Heart left ventricle (tissue), 16 donors: Measurements from ENCODE around the gene SHISAL2A. TPM values are rescaled to one million over a fixed set of nuclear protein-coding genes. Genes with fewer than 3 reads are reported as not detected.

ENCODE experiments used
- ATAC-seq, 4 donors: fragments of 200-7000 bp; cut with Tn5 transposase; one replicate each; pipeline ENCODE4 v1.9.1; 2020 to 2022; ENCODE audit warnings: moderate library complexity in 4 of 4, mild to moderate bottlenecking in 3 of 4, moderate number of reproducible peaks in 1 of 4
- DNase-seq, 5 donors: peaks; one replicate each; pipeline ENCODE4 v3.0.0-alpha.2; 2020
- H3K27ac ChIP-seq, 12 donors: fragments of 200-600 bp; sonication (generic) in 4 of 12; one replicate each; pipeline versions ENCODE4 v1.5.0 to v1.8.0; 2016 to 2022; ENCODE audit warnings: mild to moderate bottlenecking in 2 of 12
- H3K27me3 ChIP-seq, 9 donors: fragments of 200-600 bp; sonication (generic) in 2 of 9; one replicate each; pipeline versions ENCODE4 v1.5.1 to v1.8.0; 2016 to 2022; ENCODE audit warnings: mild to moderate bottlenecking in 3 of 9
- H3K36me3 ChIP-seq, 9 donors: fragments of 200-600 bp; sonication (generic) in 2 of 9; one replicate each; pipeline versions ENCODE4 v1.5.0 to v1.8.0; 2018 to 2022; ENCODE audit warnings: mild to moderate bottlenecking in 2 of 9
- H3K4me1 ChIP-seq, 12 donors: fragments of 200-600 bp; sonication (generic) in 4 of 12; one replicate each; pipeline versions ENCODE4 v1.5.0 to v1.8.0; 2016 to 2022; ENCODE audit warnings: mild to moderate bottlenecking in 3 of 12
- H3K4me3 ChIP-seq, 12 donors: fragments of 200-600 bp; sonication (generic) in 4 of 12; one replicate each; pipeline versions ENCODE4 v1.5.0 to v1.8.0; 2017 to 2022; ENCODE audit warnings: mild to moderate bottlenecking in 9 of 12, moderate library complexity in 4 of 12
- H3K9me3 ChIP-seq, 12 donors: fragments of 200-600 bp; sonication (generic) in 4 of 12; one replicate each; pipeline versions ENCODE4 v1.5.0 to v1.8.0; 2016 to 2022; ENCODE audit warnings: mild to moderate bottlenecking in 1 of 12
- CTCF ChIP-seq, 12 donors: fragments of 200-600 bp; sonication (generic) in 4 of 12; IDR thresholded peaks; one replicate each; pipeline versions ENCODE4 v1.5.0 to v1.8.0; 2018 to 2022; ENCODE audit warnings: antibody characterized with exemption in 12 of 12, mild to moderate bottlenecking in 5 of 12
- POLR2A ChIP-seq, 2 donors: fragments of 450-650 bp; IDR thresholded peaks; one replicate each; pipeline ENCODE4 v1.6.1; 2017; ENCODE audit warnings: antibody characterized with exemption in 2 of 2, mild to moderate bottlenecking in 2 of 2, moderate library complexity in 2 of 2
- WGBS, 4 donors: extraction: QIAGEN DNeasy Blood & Tissue Kit in 2 of 4; methylation state at CpG; one replicate each; pipeline versions ENCODE4 v1.1.5 to v1.1.7; 2013 to 2018; 5-methylcytosine and 5-hydroxymethylcytosine counted together
- intact Hi-C, 10 donors: fragments of 100-400 bp; cut with DNase I; formaldehyde crosslinking; loops; one replicate each; pipeline versions ENCODE4 v1.11.1 to v1.14.2; 2022
- polyA plus RNA-seq, 2 donors: library from polyadenylated mRNA; stranded (reverse); fragments of 200-250 nt; gene quantifications; one replicate each; pipeline ENCODE4 v1.2.3, GENCODE V29; 2013
- total RNA-seq, 9 donors: library from RNA; depleted of rRNA in 2 of 9; stranded (reverse); fragments of >200 nt in 2 of 9; fragmentation: NEBNext Ultra II Directional in 3 of 9; extraction: Animal tissue kit (Norgen Biotek cat#: 25700) in 3 of 9; gene quantifications; one replicate each; pipeline versions ENCODE4 v1.1.0 to v1.2.4, GENCODE V29; 2016 to 2023
- donor health status: ischemic (EF 13 %, LVEDD 7.1; RV severe dilation, severe dysfunction).
- donor health status: healthy with polysubstance abuse.
- donor health status: DM: no; HTN: yes; CAD: no.
- donor health status: DM: no; HTN: no; CAD: no.
- donor health status: ischemic (EF 25% LVEDD 6.9; RV normal size, moderate dysfunction).
- donor health status: ischemic (EF 25% LVEDD 5.7; RV mildly dilated, moderate dysfunction).
- donor health status: healthy.
- donor health status: DM: yes; HTN: yes; CAD: no.
- donor health status: ischemic (EF 35%, LVEDD 5.7; RV mildly dilated, moderate dysfunction).
- donor health status: nonischemic (EF 11% LVEDD 7.7; RV severe dilation, severe dysfunction).
- donor health status: DM: yes; HTN: yes; CAD: no.
- donor health status: PGD.
- donor health status: ischemic (EF 29% LVEDD 5.4; RV normal size, mild dysfunction).
- donor health status: nonischemic (EF 23%, LVEDD 6.1; RV moderate dilation, normal function).

The SHISAL2A gene
- total and polyA plus RNA-seq, 11 donors, result 0.08 to 0.64 TPM; not detected in 9

GRCh38 chr1:52660807-52661206 lies 27.8 kb downstream of the SHISAL2A start:
- H3K9me3 ChIP-seq, result no peaks in the 10 kb centered on the region
- WGBS, 4 donors, result 53 to 75% (median 56%) methylated on average over 3 of the region's 3 CpGs
- no peak for ATAC-seq

GRCh38 chr1:52662645-52663313 lies 29.8 kb downstream of the SHISAL2A start:
- Histone ChIP-seq H3K27me3 (no peaks in the 10 kb centered on the region), H3K9me3 (no peaks in the 10 kb centered on the region), H3K36me3 (no peaks in the 10 kb centered on the region), H3K4me3 (no peak overlapping the region), H3K4me1 (no peaks in the 10 kb centered on the region), H3K27ac (no peak overlapping the region)
- 38 to 50% (median 49%) methylated on average over 13 of the region's 13 CpGs for WGBS, 4 donors
- intact Hi-C loops, result no loop called here
- DNase-seq (no peak), ATAC-seq (no peak)
- no peak for TF ChIP-seq CTCF (IDR thresholded peaks at IDR 0.05)
- no peak for TF ChIP-seq POLR2A (IDR thresholded peaks at IDR 0.05)

More at GRCh38 chr1:52660807-52661206, 27.8 kb downstream of the SHISAL2A start:
- H3K4me3 ChIP-seq, result no peak overlapping the region
- intact Hi-C loops, result no loop called here
- H3K36me3 ChIP-seq, result no peaks in the 10 kb centered on the region
- TF ChIP-seq CTCF (IDR thresholded peaks at IDR 0.05), result no peak
- no peak for TF ChIP-seq POLR2A (IDR thresholded peaks at IDR 0.05)
- H3K4me1 ChIP-seq, result no peaks in the 10 kb centered on the region
- no peak overlapping the region for H3K27ac ChIP-seq
- no peaks in the 10 kb centered on the region for H3K27me3 ChIP-seq
- DNase-seq, result no peak

DNA sequence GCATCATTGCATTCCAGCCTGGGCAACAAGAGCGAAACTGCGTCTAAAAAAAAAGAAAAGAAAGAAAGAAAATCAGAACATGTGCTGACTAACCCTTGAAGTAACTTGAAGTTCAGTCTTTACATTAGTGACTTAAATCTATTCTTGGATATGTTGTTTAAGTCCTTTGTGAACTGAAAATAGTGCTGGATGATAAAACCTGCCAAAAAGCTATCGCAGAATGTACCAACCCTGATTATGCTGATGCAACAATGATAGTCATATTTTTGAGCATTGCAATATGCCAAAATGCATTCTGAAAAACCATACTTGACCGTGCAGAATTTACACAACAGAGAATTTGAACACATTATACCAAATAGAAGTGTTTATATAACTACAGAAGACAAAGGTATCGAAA lies 30.7 kb downstream of the SHISAL2A start:
- whole genome bisulfite sequencing, 4 donors, result 91 to 93% (median 92%) methylated on average over 5 of the region's 5 CpGs
- Histone ChIP-seq H3K36me3 (no peaks in the 10 kb centered on the region), H3K4me1 (no peaks in the 10 kb centered on the region), H3K4me3 (no peak overlapping the region), H3K27me3 (no peaks in the 10 kb centered on the region), H3K9me3 (no peaks in the 10 kb centered on the region), H3K27ac (no peak overlapping the region)
- TF ChIP-seq POLR2A (IDR thresholded peaks at IDR 0.05) (no peak), CTCF (IDR thresholded peaks at IDR 0.05) (no peak)
- no peak for DNase-seq
- no peak for ATAC-seq
- intact Hi-C loops, result no loop called here

DNA sequence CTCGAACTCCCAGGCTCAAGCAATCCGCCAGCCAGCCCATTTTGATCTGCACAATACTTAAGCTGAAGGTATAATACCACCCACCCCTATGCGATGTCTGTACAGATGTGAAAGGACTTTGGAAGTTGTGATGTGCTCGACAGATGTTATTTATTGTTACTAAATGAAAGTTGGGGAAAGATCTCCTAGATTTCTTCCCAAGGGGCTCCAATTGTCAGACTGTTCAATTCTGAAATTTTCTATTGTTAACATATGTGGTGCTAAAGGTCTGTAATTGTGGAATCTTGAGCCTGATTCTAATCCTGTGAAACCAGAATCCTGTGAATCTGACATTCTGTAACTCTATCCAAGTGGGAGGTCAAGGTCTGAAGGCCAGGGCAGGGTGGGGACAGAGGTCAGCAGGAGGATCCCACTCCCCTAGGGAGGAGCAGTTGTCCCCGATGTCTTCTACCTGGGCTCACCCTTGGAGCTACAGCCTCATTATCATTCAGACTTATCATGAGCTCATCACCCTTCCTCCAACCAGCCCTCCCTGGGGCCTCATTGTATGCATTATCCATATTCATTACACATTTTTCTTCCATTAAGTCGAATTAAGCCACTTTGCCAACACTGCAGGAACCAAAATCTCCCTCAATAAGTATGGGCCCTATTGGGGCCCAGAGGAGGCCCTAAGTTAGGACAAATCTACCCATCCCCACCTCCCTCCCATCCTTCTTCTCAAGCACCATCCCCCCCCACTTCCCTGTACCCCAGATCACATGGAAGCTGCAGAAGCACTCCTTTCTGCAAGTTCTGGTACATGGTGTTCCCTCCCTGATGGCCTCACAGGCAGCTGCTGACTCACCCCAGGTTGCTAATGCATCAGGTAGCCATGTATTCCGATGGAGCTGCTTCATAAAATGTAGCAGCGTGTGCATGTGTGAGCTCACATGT lies 32.3 kb downstream of the SHISAL2A start:
- DNase-seq (no peak), ATAC-seq (no peak)
- no peaks in the 10 kb centered on the region for H3K4me1 ChIP-seq
- no peak for TF ChIP-seq CTCF (IDR thresholded peaks at IDR 0.05)
- no peak for TF ChIP-seq POLR2A (IDR thresholded peaks at IDR 0.05)
- H3K4me3 ChIP-seq, result no peak overlapping the region
- H3K9me3 ChIP-seq, result no peaks in the 10 kb centered on the region
- no peak overlapping the region for H3K27ac ChIP-seq
- H3K27me3 ChIP-seq, result no peaks in the 10 kb centered on the region
- intact Hi-C loops, result no loop called here
- WGBS, 4 donors, result 81 to 84% (median 82%) methylated on average over 8 of the region's 8 CpGs
- no peaks in the 10 kb centered on the region for H3K36me3 ChIP-seq
